HG03378 (cell line): ENCODE data around the gene RAB36.
"Not testable (repeated sequence)": the region's sequence is repeated elsewhere in the genome, so short reads cannot be mapped to it uniquely, and the experiment has no call there.

Experiments
- ATAC-seq: cut with Tn5 transposase; IDR thresholded peaks from one replicate; pipeline ENCODE4 v1.9.1; 2021; ENCODE audit warnings: mild to moderate bottlenecking, moderate library complexity; ENCODE audit not compliant: unreplicated experiment

RAB36 gene

GRCh38 chr22:23136991-23137390 lies 8.3 kb upstream of the RAB36 start:
- ATAC-seq, result not testable (repeated sequence)

- ATAC-seq, result no peak
Observed at GRCh38 chr22:23137468-23137867, 7.8 kb upstream of the RAB36 start.

- ATAC-seq, result peak; percentile 35
Observed at GRCh38 chr22:23137905-23138561, 7.2 kb upstream of the RAB36 start.

- no peak for ATAC-seq
Observed at GRCh38 chr22:23138584-23139435, 6.5 kb upstream of the RAB36 start.

- no peak for ATAC-seq
Observed at GRCh38 chr22:23140385-23140784, 4.9 kb upstream of the RAB36 start.

- no peak for ATAC-seq
Observed at GRCh38 chr22:23142546-23143105, 2.7 kb upstream of the RAB36 start.

- ATAC-seq, result no peak
Observed at GRCh38 chr22:23143119-23143518, 2.2 kb upstream of the RAB36 start.

- ATAC-seq, result no peak
Observed at GRCh38 chr22:23144432-23144831, 845 bp upstream of the RAB36 start.

GRCh38 chr22:23145878-23146470 lies 697 bp downstream of the RAB36 start:
- no peak for ATAC-seq

GRCh38 chr22:23146478-23147205 lies 1.4 kb downstream of the RAB36 start:
- no peak for ATAC-seq

- no peak for ATAC-seq
Observed at GRCh38 chr22:23147617-23148387, 2.5 kb downstream of the RAB36 start.

GRCh38 chr22:23149743-23150238 lies 4.5 kb downstream of the RAB36 start:
- no peak for ATAC-seq

- no peak for ATAC-seq
Observed at GRCh38 chr22:23150762-23151161, 5.5 kb downstream of the RAB36 start.

GRCh38 chr22:23151827-23152226 lies 6.5 kb downstream of the RAB36 start:
- no peak for ATAC-seq

GRCh38 chr22:23152238-23153114 lies 7.2 kb downstream of the RAB36 start:
- ATAC-seq, result no peak

- ATAC-seq, result no peak
Observed at GRCh38 chr22:23153994-23154393, 8.7 kb downstream of the RAB36 start.

GRCh38 chr22:23154461-23154860 lies 9.2 kb downstream of the RAB36 start:
- ATAC-seq, result no peak

GRCh38 chr22:23155143-23155542 lies 9.9 kb downstream of the RAB36 start:
- ATAC-seq, result no peak

- no peak for ATAC-seq
Observed at GRCh38 chr22:23155831-23156230, 10.6 kb downstream of the RAB36 start.
